ENCODE data around the gene NOSTRIN. TPM values are rescaled to one million over a fixed set of nuclear protein-coding genes. Genes with fewer than 3 reads are reported as not detected.
"Not testable (repeated sequence)": the region's sequence is repeated elsewhere in the genome, so short reads cannot be mapped to it uniquely, and the experiment has no call there.

Gene NOSTRIN
- total RNA-seq, 1 donor from 2014 or later, result 62.1 TPM

- DNase-seq (ENCODE audit: low spot score), result no peak
Measured at GRCh38 chr2:168819050-168819715, 16.7 kb downstream of the NOSTRIN start.

- DNase-seq (ENCODE audit: low spot score), result no peak
Measured at GRCh38 chr2:168819829-168820489, 17.5 kb downstream of the NOSTRIN start.

- no peak for DNase-seq (ENCODE audit: low spot score)
Measured at GRCh38 chr2:168821577-168821976, 19.1 kb downstream of the NOSTRIN start.

- no peak for DNase-seq (ENCODE audit: low spot score)
Measured at GRCh38 chr2:168821992-168822391, 19.6 kb downstream of the NOSTRIN start.

GRCh38 chr2:168825126-168825525, 22.7 kb downstream of the NOSTRIN start:
- no peak for DNase-seq (ENCODE audit: low spot score)

GRCh38 chr2:168830958-168831357, 28.5 kb downstream of the NOSTRIN start:
- DNase-seq (ENCODE audit: low spot score), result no peak

- no peak for DNase-seq (ENCODE audit: low spot score)
Measured at GRCh38 chr2:168831662-168832061, 29.2 kb downstream of the NOSTRIN start.

GRCh38 chr2:168835969-168836368, 33.5 kb downstream of the NOSTRIN start:
- no peak for DNase-seq (ENCODE audit: low spot score)

GRCh38 chr2:168841445-168841844, 39.0 kb downstream of the NOSTRIN start:
- DNase-seq (ENCODE audit: low spot score), result no peak

- no peak for DNase-seq (ENCODE audit: low spot score)
Measured at GRCh38 chr2:168843253-168843652, 40.8 kb downstream of the NOSTRIN start.

GRCh38 chr2:168848225-168848624, 45.8 kb downstream of the NOSTRIN start:
- DNase-seq (ENCODE audit: low spot score), result no peak

GRCh38 chr2:168849610-168850009, 47.2 kb downstream of the NOSTRIN start:
- no peak for DNase-seq (ENCODE audit: low spot score)

GRCh38 chr2:168850846-168851245, 48.4 kb downstream of the NOSTRIN start:
- no peak for DNase-seq (ENCODE audit: low spot score)

- DNase-seq (ENCODE audit: low spot score), result no peak
Measured at GRCh38 chr2:168851674-168852320, 49.4 kb downstream of the NOSTRIN start.

GRCh38 chr2:168852481-168852880, 50.0 kb downstream of the NOSTRIN start:
- no peak for DNase-seq (ENCODE audit: low spot score)

GRCh38 chr2:168853471-168853870, 51.0 kb downstream of the NOSTRIN start:
- no peak for DNase-seq (ENCODE audit: low spot score)

- no peak for DNase-seq (ENCODE audit: low spot score)
Measured at GRCh38 chr2:168854651-168855050, 52.2 kb downstream of the NOSTRIN start.

- no peak for DNase-seq (ENCODE audit: low spot score)
Measured at GRCh38 chr2:168855601-168856000, 53.2 kb downstream of the NOSTRIN start.

- DNase-seq (ENCODE audit: low spot score), result no peak
Measured at GRCh38 chr2:168858146-168858545, 55.7 kb downstream of the NOSTRIN start.

GRCh38 chr2:168867164-168867563, 64.7 kb downstream of the NOSTRIN start:
- not testable (repeated sequence) for DNase-seq (ENCODE audit: low spot score)

- DNase-seq (ENCODE audit: low spot score), result not testable (repeated sequence)
Measured at GRCh38 chr2:168870369-168870768, 67.9 kb downstream of the NOSTRIN start.

- not testable (repeated sequence) for DNase-seq (ENCODE audit: low spot score)
Measured at GRCh38 chr2:168870824-168871223, 68.4 kb downstream of the NOSTRIN start.
